ENCODE measurements around the gene SKAP2. TPM values are rescaled to one million over a fixed set of nuclear protein-coding genes. Genes with fewer than 3 reads are reported as not detected.

SKAP2 gene
- total RNA-seq, 2 donors from 2014 or later, result 3.3 to 3.4 TPM

- DNase-seq, result no peak
- no peak overlapping the region for H3K27ac Mint-ChIP-seq
- no peaks in the 10 kb centered on the region for H3K36me3 Mint-ChIP-seq (ENCODE audit: low read depth)
- H3K9me3 Mint-ChIP-seq, result no peaks in the 10 kb centered on the region
- H3K9me3 ChIP-seq (ENCODE audit: control insufficient read depth, low read length), result no peaks in the 10 kb centered on the region
- 93% methylated on average over 4 of the region's 4 CpGs; no CpG with 5 or more reads in 1 of the 2 experiments for WGBS, 2 experiments (ENCODE audit: insufficient coverage in 1 of 2, insufficient read length in 1 of 2)
- no peaks in the 10 kb centered on the region for H3K4me1 Mint-ChIP-seq
- no peaks in the 10 kb centered on the region for H3K27me3 Mint-ChIP-seq (ENCODE audit: insufficient read depth)
- TF ChIP-seq, protein P1, sequence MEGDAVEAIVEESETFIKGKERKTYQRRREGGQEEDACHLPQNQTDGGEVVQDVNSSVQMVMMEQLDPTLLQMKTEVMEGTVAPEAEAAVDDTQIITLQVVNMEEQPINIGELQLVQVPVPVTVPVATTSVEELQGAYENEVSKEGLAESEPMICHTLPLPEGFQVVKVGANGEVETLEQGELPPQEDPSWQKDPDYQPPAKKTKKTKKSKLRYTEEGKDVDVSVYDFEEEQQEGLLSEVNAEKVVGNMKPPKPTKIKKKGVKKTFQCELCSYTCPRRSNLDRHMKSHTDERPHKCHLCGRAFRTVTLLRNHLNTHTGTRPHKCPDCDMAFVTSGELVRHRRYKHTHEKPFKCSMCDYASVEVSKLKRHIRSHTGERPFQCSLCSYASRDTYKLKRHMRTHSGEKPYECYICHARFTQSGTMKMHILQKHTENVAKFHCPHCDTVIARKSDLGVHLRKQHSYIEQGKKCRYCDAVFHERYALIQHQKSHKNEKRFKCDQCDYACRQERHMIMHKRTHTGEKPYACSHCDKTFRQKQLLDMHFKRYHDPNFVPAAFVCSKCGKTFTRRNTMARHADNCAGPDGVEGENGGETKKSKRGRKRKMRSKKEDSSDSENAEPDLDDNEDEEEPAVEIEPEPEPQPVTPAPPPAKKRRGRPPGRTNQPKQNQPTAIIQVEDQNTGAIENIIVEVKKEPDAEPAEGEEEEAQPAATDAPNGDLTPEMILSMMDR (conservative IDR thresholded peaks at IDR 0.05), result no peak
- no peak overlapping the region for H3K9ac ChIP-seq (ENCODE audit: extremely low read depth, low read length, poor library complexity, severe bottlenecking)
- no peak overlapping the region for H3K4me3 ChIP-seq (ENCODE audit: low read length)
- no peak overlapping the region for H3K27ac ChIP-seq (ENCODE audit: low read depth, low read length)
- H3K27me3 ChIP-seq (ENCODE audit: control insufficient read depth, insufficient read depth, low read length, poor library complexity, severe bottlenecking), result no peaks in the 10 kb centered on the region
- no peak overlapping the region for H3K4me3 Mint-ChIP-seq
- no peaks in the 10 kb centered on the region for H3K36me3 ChIP-seq (ENCODE audit: control insufficient read depth, insufficient read depth, low read length)
- no peaks in the 10 kb centered on the region for H3K4me1 ChIP-seq (ENCODE audit: control insufficient read depth, insufficient read depth, low read length)
Measured at GRCh38 chr7:26630361-26630760, 234.0 kb downstream of the SKAP2 start.

GRCh38 chr7:26629696-26630095 is 234.7 kb downstream of the SKAP2 start:
- H3K27ac ChIP-seq (ENCODE audit: low read depth, low read length), result no peak overlapping the region
- no peaks in the 10 kb centered on the region for H3K4me1 Mint-ChIP-seq
- no peaks in the 10 kb centered on the region for H3K9me3 Mint-ChIP-seq
- no peaks in the 10 kb centered on the region for H3K27me3 ChIP-seq (ENCODE audit: control insufficient read depth, insufficient read depth, low read length, poor library complexity, severe bottlenecking)
- H3K4me1 ChIP-seq (ENCODE audit: control insufficient read depth, insufficient read depth, low read length), result no peaks in the 10 kb centered on the region
- 97 to 100% methylated on average over 2 to 3 of the region's 3 CpGs for WGBS, 2 experiments (ENCODE audit: insufficient coverage in 1 of 2, insufficient read length in 1 of 2)
- H3K27me3 Mint-ChIP-seq (ENCODE audit: insufficient read depth), result no peaks in the 10 kb centered on the region
- no peaks in the 10 kb centered on the region for H3K36me3 ChIP-seq (ENCODE audit: control insufficient read depth, insufficient read depth, low read length)
- H3K36me3 Mint-ChIP-seq (ENCODE audit: low read depth), result no peaks in the 10 kb centered on the region
- H3K27ac Mint-ChIP-seq, result no peak overlapping the region
- no peak overlapping the region for H3K4me3 ChIP-seq (ENCODE audit: low read length)
- no peak overlapping the region for H3K9ac ChIP-seq (ENCODE audit: extremely low read depth, low read length, poor library complexity, severe bottlenecking)
- TF ChIP-seq, protein P1 (conservative IDR thresholded peaks at IDR 0.05), result no peak
- no peaks in the 10 kb centered on the region for H3K9me3 ChIP-seq (ENCODE audit: control insufficient read depth, low read length)
- H3K4me3 Mint-ChIP-seq, result no peak overlapping the region
- no peak for DNase-seq

DNA sequence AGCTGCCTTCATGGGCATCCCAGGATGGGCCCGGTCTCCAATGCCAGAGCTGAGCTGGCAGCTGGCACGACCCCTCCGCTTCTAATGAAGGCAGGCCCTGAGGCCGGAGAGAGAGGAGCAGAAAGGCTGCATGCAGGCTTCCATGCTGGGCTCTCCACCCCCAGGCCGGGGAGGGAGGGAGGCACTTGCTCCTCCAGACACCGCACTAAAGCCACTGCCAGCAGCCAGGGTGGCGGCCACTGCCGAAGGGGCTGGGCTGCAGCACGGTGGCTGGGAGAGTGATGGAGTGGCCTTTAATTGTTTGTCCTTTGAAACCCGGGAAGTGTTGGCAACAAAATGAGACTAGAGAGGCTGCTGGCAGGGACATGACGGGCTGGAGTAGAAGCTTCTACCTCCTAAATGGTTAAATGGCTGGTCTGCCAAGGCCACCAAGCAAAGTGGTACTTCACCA is 236.5 kb downstream of the SKAP2 start:
- Histone ChIP-seq H3K9ac (ENCODE audit: extremely low read depth, low read length, poor library complexity, severe bottlenecking) (no peak overlapping the region), H3K4me1 (ENCODE audit: control insufficient read depth, insufficient read depth, low read length) (no peaks in the 10 kb centered on the region), H3K27ac (ENCODE audit: low read depth, low read length) (no peak overlapping the region), H3K36me3 (ENCODE audit: control insufficient read depth, insufficient read depth, low read length) (no peaks in the 10 kb centered on the region), H3K4me3 (ENCODE audit: low read length) (no peak overlapping the region), H3K9me3 (ENCODE audit: control insufficient read depth, low read length) (no peaks in the 10 kb centered on the region), H3K27me3 (ENCODE audit: control insufficient read depth, insufficient read depth, low read length, poor library complexity, severe bottlenecking) (no peaks in the 10 kb centered on the region)
- no peaks in the 10 kb centered on the region for H3K9me3 Mint-ChIP-seq
- no peaks in the 10 kb centered on the region for H3K27me3 Mint-ChIP-seq (ENCODE audit: insufficient read depth)
- H3K4me3 Mint-ChIP-seq, result no peak overlapping the region
- TF ChIP-seq, protein P1 (conservative IDR thresholded peaks at IDR 0.05), result no peak
- no peaks in the 10 kb centered on the region for H3K36me3 Mint-ChIP-seq (ENCODE audit: low read depth)
- 76 to 85% methylated on average over 5 to 11 of the region's 11 CpGs for WGBS, 2 experiments (ENCODE audit: insufficient coverage in 1 of 2, insufficient read length in 1 of 2)
- no peak overlapping the region for H3K27ac Mint-ChIP-seq
- DNase-seq, result no peak
- H3K4me1 Mint-ChIP-seq, result no peaks in the 10 kb centered on the region

Data from endodermal cell (in vitro differentiated cells).